Upper lobe of left lung (tissue), 6 donors: ENCODE results near the gene BTG1. TPM values are rescaled to one million over a fixed set of nuclear protein-coding genes. Genes with fewer than 3 reads are reported as not detected.
A peak's percentile ranks its signal among the peaks of the same experiment; 100 is the strongest.

Experiments
- ATAC-seq, 2 donors: fragments of 200-7000 bp; cut with Tn5 transposase; one replicate each; pipeline ENCODE4 v1.9.1; 2022; ENCODE audit warnings: mild to moderate bottlenecking in 2 of 2, moderate library complexity in 2 of 2; ENCODE audit not compliant: low FRiP score in 2 of 2
- DNase-seq, 2 donors: peaks; one replicate each; pipeline ENCODE4 v3.0.0-alpha.2; 2019 to 2020
- H3K27ac ChIP-seq, 4 donors: fragments of 200-600 bp; sonication (generic); one replicate each; pipeline ENCODE4 v1.5.1; 2016 to 2019
- H3K27me3 ChIP-seq, 4 donors: fragments of 200-600 bp; sonication (generic); one replicate each; pipeline ENCODE4 v1.5.1; 2017 to 2019
- H3K36me3 ChIP-seq, 4 donors: fragments of 200-600 bp; sonication (generic); one replicate each; pipeline ENCODE4 v1.5.1; 2016 to 2019
- H3K4me1 ChIP-seq, 4 donors: fragments of 200-600 bp; sonication (generic); one replicate each; pipeline ENCODE4 v1.5.1; 2018 to 2019
- H3K4me3 ChIP-seq, 4 donors: fragments of 200-600 bp; sonication (generic); one replicate each; pipeline ENCODE4 v1.5.1; 2017 to 2019; ENCODE audit warnings: mild to moderate bottlenecking in 2 of 4, moderate library complexity in 1 of 4
- H3K9me3 ChIP-seq, 4 donors: fragments of 200-600 bp; sonication (generic); one replicate each; pipeline ENCODE4 v1.5.1; 2018 to 2019
- EP300 ChIP-seq, 4 donors: sonication (generic); formaldehyde crosslinking; IDR thresholded peaks; one replicate each; pipeline ENCODE4 v1.5.1; 2017; ENCODE audit warnings: antibody characterized with exemption in 4 of 4, control low read depth in 2 of 4
- POLR2A ChIP-seq, 4 donors: fragments of 450-650 bp; IDR thresholded peaks; one replicate each; pipeline ENCODE4 v1.5.1; 2016 to 2017; ENCODE audit warnings: antibody characterized with exemption in 4 of 4, mild to moderate bottlenecking in 2 of 4
- POLR2AphosphoS5 ChIP-seq, 2 donors: sonication (generic); formaldehyde crosslinking; IDR thresholded peaks; one replicate each; pipeline ENCODE4 v1.5.1; 2017; ENCODE audit warnings: antibody characterized with exemption in 2 of 2
- WGBS, 2 donors: methylation state at CpG; one replicate each; pipeline ENCODE4 v1.1.5; 2017 to 2018; 5-methylcytosine and 5-hydroxymethylcytosine counted together
- total RNA-seq, 6 donors: library from RNA; depleted of rRNA in 4 of 6; stranded (reverse); fragments of >200 nt in 4 of 6; gene quantifications; one replicate each; pipeline versions ENCODE4 v1.1.0 to v1.2.1, GENCODE V29; 2016 to 2021
- TF ChIP-seq, protein P1 (sequence below), 6 experiments: fragments of 450-650 bp in 4 of 6; fragments of 200-600 bp in 2 of 6; sonication (generic) in 2 of 6; IDR thresholded peaks; one replicate each; pipeline ENCODE4 v1.5.1; 2016 to 2019; ENCODE audit warnings: antibody characterized with exemption in 6 of 6
- donor health status: DM: no; HTN: no; CAD: no; lungs with moderate emphysema.
- donor health status: DM: no; HTN: yes; CAD: no; lungs with severe emphysema.

BTG1 gene
- total RNA-seq, 6 donors from 2014 or later = 31.4 to 177 (median 87.0) TPM

DNA sequence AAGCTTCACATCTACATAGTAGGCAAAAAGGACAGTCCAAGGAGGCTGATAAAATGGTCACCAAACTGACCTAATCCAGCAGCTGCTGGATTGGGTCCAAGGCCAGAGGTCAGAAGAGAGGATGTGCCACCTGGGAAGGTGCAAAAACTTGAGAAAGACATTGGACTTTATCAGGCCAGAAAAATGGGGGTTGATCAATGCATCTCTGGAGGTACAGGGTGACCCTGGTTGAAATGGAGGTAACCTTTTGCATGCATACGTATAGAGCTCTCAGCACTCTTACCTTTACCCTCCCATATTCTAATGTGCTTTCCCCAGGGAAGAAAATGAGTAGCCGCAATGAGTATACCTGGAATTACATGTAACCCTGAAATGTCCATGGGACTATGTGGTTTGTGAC is 16.0 kb downstream of the BTG1 start:
- H3K9me3 ChIP-seq = no peaks in the 10 kb centered on the region
- no peaks in the 10 kb centered on the region for H3K36me3 ChIP-seq
- no peak for DNase-seq
- H3K4me1 ChIP-seq = peaks cover 38 to 62% (median 49%) of the 10 kb centered on the region in 4 donors
- 97 to 98% methylated on average over 2 of the region's 2 CpGs for WGBS, 2 donors
- TF ChIP-seq POLR2A (IDR thresholded peaks at IDR 0.05) (no peak), POLR2AphosphoS5 (IDR thresholded peaks at IDR 0.05) (no peak), EP300 (IDR thresholded peaks at IDR 0.05) (no peak)
- TF ChIP-seq, protein P1, sequence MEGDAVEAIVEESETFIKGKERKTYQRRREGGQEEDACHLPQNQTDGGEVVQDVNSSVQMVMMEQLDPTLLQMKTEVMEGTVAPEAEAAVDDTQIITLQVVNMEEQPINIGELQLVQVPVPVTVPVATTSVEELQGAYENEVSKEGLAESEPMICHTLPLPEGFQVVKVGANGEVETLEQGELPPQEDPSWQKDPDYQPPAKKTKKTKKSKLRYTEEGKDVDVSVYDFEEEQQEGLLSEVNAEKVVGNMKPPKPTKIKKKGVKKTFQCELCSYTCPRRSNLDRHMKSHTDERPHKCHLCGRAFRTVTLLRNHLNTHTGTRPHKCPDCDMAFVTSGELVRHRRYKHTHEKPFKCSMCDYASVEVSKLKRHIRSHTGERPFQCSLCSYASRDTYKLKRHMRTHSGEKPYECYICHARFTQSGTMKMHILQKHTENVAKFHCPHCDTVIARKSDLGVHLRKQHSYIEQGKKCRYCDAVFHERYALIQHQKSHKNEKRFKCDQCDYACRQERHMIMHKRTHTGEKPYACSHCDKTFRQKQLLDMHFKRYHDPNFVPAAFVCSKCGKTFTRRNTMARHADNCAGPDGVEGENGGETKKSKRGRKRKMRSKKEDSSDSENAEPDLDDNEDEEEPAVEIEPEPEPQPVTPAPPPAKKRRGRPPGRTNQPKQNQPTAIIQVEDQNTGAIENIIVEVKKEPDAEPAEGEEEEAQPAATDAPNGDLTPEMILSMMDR (IDR thresholded peaks at IDR 0.05) = no peak
- H3K27ac ChIP-seq = no peak overlapping the region
- H3K27me3 ChIP-seq = no peaks in the 10 kb centered on the region
- no peak overlapping the region for H3K4me3 ChIP-seq
- ATAC-seq = no peak

DNA sequence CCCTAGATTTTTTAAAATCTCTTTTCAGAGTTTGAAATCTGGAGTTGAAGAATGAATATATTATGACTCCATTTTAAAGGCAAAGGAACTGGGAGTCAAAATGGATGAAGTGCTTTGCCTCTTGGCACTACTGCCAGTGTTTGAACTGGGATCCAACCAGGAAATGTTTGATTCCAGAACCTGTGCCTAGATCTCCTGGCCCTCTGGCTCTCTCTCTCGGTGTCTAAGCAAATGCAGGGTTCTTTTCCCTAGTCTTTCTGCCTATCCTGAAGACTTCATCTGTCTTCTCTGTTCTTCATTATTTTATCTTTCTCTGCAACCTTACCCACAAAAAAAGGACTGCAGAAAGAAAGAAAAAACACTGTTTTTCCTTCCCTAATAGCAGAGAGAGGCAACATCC is 17.0 kb downstream of the BTG1 start:
- WGBS, 2 donors = 71 to 79% methylated on average over 1 of the region's 1 CpG
- DNase-seq = no peak
- Histone ChIP-seq H3K9me3 (no peaks in the 10 kb centered on the region), H3K27me3 (no peaks in the 10 kb centered on the region), H3K4me3 (no peak overlapping the region), H3K36me3 (no peaks in the 10 kb centered on the region), H3K27ac (peak overlapping the region in 1 of 4 donors; percentile 23), H3K4me1 (peaks cover 33 to 61% (median 41%) of the 10 kb centered on the region in 4 donors)
- no peak for ATAC-seq
- TF ChIP-seq, protein P1 (IDR thresholded peaks at IDR 0.05) = no peak
- no peak for TF ChIP-seq POLR2A (IDR thresholded peaks at IDR 0.05)
- TF ChIP-seq EP300 (IDR thresholded peaks at IDR 0.05) = no peak
- no peak for TF ChIP-seq POLR2AphosphoS5 (IDR thresholded peaks at IDR 0.05)

DNA sequence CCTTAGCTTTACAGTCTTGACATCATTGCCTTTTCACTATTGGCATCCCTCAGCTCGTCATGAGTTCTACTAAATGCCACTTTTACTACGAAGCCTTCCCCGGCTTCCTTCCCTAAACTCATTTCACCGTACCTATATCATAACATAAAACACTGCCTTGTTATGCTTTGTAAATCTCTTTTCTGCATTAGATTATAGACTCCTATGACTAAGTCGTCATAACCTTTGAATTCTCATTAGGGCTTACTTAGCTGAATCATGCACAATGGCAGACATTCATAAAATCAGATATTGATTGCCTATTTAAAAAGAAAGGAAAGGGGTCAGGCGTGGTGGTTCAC is 21.0 kb downstream of the BTG1 start:
- 71 to 78% methylated on average over 6 of the region's 6 CpGs for WGBS, 2 donors
- H3K4me1 ChIP-seq = peaks cover 11 to 33% (median 23%) of the 10 kb centered on the region in 4 donors
- H3K9me3 ChIP-seq = peaks cover 0 to 5% (median 0%) of the 10 kb centered on the region in 4 donors
- DNase-seq = no peak
- no peak for ATAC-seq
- peak overlapping the region; percentile 21 to 76 (median 50) for H3K27ac ChIP-seq
- no peaks in the 10 kb centered on the region for H3K27me3 ChIP-seq
- TF ChIP-seq EP300 (IDR thresholded peaks at IDR 0.05) (no peak), POLR2A (IDR thresholded peaks at IDR 0.05) (no peak), POLR2AphosphoS5 (IDR thresholded peaks at IDR 0.05) (no peak)
- TF ChIP-seq, protein P1 (IDR thresholded peaks at IDR 0.05) = no peak
- no peaks in the 10 kb centered on the region for H3K36me3 ChIP-seq
- H3K4me3 ChIP-seq = no peak overlapping the region

DNA sequence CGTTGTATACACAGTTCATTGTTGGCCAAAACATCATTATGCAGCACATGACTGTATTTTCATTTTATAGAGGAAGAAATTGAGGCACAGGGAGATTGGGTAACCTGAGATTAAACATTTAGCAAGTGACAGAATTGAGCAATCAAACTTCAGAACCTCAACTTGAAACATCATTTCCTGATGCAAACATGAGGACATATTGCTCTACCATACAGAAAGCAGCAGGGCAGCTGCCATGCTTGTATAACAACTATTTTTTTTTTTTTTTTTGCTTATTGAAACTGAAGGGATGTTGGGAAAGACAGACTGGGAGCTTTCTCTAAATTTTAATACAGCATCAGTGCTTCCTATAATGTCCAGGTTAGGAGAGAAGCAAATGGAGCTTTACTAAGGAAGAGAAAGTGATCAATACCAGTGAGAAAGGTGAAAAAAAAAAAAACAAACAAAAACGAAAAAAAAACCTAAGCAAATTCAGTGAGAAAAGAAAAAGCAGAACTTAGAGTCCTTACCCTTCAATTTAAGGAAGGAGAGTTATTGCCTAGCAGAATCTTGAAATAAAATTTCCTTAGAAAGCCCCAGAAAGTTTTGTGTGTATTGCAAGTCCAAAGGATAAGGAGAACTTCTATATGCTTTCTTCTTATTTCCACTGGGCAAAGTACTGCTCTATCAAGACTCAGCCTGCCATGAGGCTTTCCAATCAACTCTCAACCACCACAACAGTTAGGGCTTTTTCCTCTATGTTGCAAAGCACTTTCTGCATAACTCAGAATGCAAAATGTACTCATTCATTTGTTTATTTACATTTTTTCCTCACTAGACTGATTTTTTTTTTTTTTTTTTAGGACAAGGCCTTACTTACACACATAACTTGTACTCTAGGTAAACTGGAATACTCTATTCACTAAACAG is 21.6 kb downstream of the BTG1 start:
- Histone ChIP-seq H3K4me3 (no peak overlapping the region), H3K27me3 (no peaks in the 10 kb centered on the region), H3K4me1 (peaks cover 11 to 33% (median 23%) of the 10 kb centered on the region in 4 donors), H3K36me3 (no peaks in the 10 kb centered on the region), H3K27ac (peak overlapping the region; percentile 21 to 76 (median 50)), H3K9me3 (peaks cover 0 to 8% (median 0%) of the 10 kb centered on the region in 4 donors)
- ATAC-seq = peak in 1 of 2 donors; percentile 61
- WGBS, 2 donors = 52 to 67% methylated on average over 2 of the region's 2 CpGs
- no peak for DNase-seq
- TF ChIP-seq, protein P1 (IDR thresholded peaks at IDR 0.05) = no peak
- TF ChIP-seq POLR2A (IDR thresholded peaks at IDR 0.05) = no peak
- peak in 1 of 2 donors; percentile 48 for TF ChIP-seq POLR2AphosphoS5 (IDR thresholded peaks at IDR 0.05)
- peak in 1 of 4 donors; percentile 57 for TF ChIP-seq EP300 (IDR thresholded peaks at IDR 0.05)
